DOHH2 (cell line): ENCODE data around the gene BAX.
A peak's percentile ranks its signal among the peaks of the same experiment; 100 is the strongest.

Experiments used
- H3F3A ChIP-seq: fragments of 200-600 bp; sonication (generic), shearing (Covaris generic); 2 replicates; pipeline ENCODE4 v1.6.0; 2016; ENCODE audit warnings: antibody characterized with exemption, mild to moderate bottlenecking; ENCODE audit not compliant: control insufficient read depth, insufficient read depth
- H3K27ac ChIP-seq: fragments of 200-600 bp; sonication (generic); 2 replicates; pipeline ENCODE4 v1.5.1; 2014; ENCODE audit warnings: low read depth, mild to moderate bottlenecking, low read length, moderate library complexity
- H3K27me3 ChIP-seq: fragments of 200-600 bp; sonication (generic); 2 replicates; pipeline ENCODE4 v1.6.1; 2014; ENCODE audit warnings: mild to moderate bottlenecking, low read length, mixed read lengths; ENCODE audit not compliant: control insufficient read depth
- H3K36me3 ChIP-seq: fragments of 200-600 bp; sonication (generic); 2 replicates; pipeline ENCODE4 v1.6.1; 2014; ENCODE audit warnings: mild to moderate bottlenecking, low read length, moderate library complexity, mixed read lengths; ENCODE audit not compliant: control insufficient read depth
- H3K4me1 ChIP-seq: fragments of 200-600 bp; sonication (generic); 2 replicates; pipeline ENCODE4 v1.6.1; 2014; ENCODE audit warnings: mild to moderate bottlenecking, low read length, mixed read lengths; ENCODE audit not compliant: control insufficient read depth
- H3K4me2 ChIP-seq: fragments of 200-600 bp; sonication (generic); 2 replicates; pipeline ENCODE4 v1.6.0; 2014; ENCODE audit warnings: mild to moderate bottlenecking, low read length, moderate library complexity
- H3K4me3 ChIP-seq: fragments of 200-600 bp; sonication (generic); 2 replicates; pipeline ENCODE4 v1.5.1; 2014; ENCODE audit warnings: mild to moderate bottlenecking, low read length, mixed read lengths
- H3K79me2 ChIP-seq: fragments of 200-600 bp; sonication (generic); 2 replicates; pipeline ENCODE4 v1.6.1; 2014; ENCODE audit warnings: mild to moderate bottlenecking, low read length, mixed read lengths; ENCODE audit not compliant: control insufficient read depth
- H3K9me2 ChIP-seq: fragments of 200-600 bp; sonication (generic); replicated peaks from 2 replicates; pipeline ENCODE4 v1.6.1; 2014; ENCODE audit warnings: mild to moderate bottlenecking, low read length, mixed read lengths; ENCODE audit not compliant: control insufficient read depth
- H3K9me3 ChIP-seq: fragments of 200-600 bp; sonication (generic); 2 replicates; pipeline ENCODE4 v1.6.1; 2014; ENCODE audit warnings: antibody characterized with exemption, low read length, mixed read lengths; ENCODE audit not compliant: control insufficient read depth, insufficient read depth
- H4K20me1 ChIP-seq: fragments of 200-600 bp; sonication (generic); 2 replicates; pipeline ENCODE4 v1.6.0; 2014; ENCODE audit warnings: low read depth, mild to moderate bottlenecking, antibody characterized with exemption, low read length, moderate library complexity; ENCODE audit not compliant: control insufficient read depth, insufficient read depth
- EZH2phosphoT487 ChIP-seq: fragments of 200-600 bp; sonication (generic); IDR thresholded peaks from 2 replicates; pipeline ENCODE4 v1.6.1; 2017; ENCODE audit warnings: borderline replicate concordance, mild to moderate bottlenecking, antibody characterized with exemption, low read length, moderate library complexity, mixed read lengths
- TF ChIP-seq, protein P1 (sequence below): fragments of 200-600 bp; sonication (generic); IDR thresholded peaks from one replicate; pipeline ENCODE4 v1.5.1; 2014; ENCODE audit warnings: antibody characterized with exemption, mild to moderate bottlenecking, low read depth, low read length; ENCODE audit not compliant: poor library complexity, severe bottlenecking

Gene BAX

GRCh38 chr19:48999481-49000325, 45.0 kb downstream of the BAX start:
- Histone ChIP-seq H3K9me3 (no peaks in the 10 kb centered on the region), H4K20me1 (peaks cover 4% of the 10 kb centered on the region; the same call in 1 of the 2 replicates), H3K4me2 (no peak overlapping the region), H3K27ac (no peak overlapping the region), H3K4me1 (peaks cover 12% of the 10 kb centered on the region), H3K79me2 (peaks cover 60% of the 10 kb centered on the region), H3F3A (no peaks in the 10 kb centered on the region), H3K27me3 (no peaks in the 10 kb centered on the region), H3K4me3 (no peak overlapping the region), H3K36me3 (peaks cover 62% of the 10 kb centered on the region), H3K9me2 (no peaks in the 10 kb centered on the region)
- TF ChIP-seq EZH2phosphoT487, result no peak
- TF ChIP-seq, protein P1, sequence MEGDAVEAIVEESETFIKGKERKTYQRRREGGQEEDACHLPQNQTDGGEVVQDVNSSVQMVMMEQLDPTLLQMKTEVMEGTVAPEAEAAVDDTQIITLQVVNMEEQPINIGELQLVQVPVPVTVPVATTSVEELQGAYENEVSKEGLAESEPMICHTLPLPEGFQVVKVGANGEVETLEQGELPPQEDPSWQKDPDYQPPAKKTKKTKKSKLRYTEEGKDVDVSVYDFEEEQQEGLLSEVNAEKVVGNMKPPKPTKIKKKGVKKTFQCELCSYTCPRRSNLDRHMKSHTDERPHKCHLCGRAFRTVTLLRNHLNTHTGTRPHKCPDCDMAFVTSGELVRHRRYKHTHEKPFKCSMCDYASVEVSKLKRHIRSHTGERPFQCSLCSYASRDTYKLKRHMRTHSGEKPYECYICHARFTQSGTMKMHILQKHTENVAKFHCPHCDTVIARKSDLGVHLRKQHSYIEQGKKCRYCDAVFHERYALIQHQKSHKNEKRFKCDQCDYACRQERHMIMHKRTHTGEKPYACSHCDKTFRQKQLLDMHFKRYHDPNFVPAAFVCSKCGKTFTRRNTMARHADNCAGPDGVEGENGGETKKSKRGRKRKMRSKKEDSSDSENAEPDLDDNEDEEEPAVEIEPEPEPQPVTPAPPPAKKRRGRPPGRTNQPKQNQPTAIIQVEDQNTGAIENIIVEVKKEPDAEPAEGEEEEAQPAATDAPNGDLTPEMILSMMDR, result peak; percentile 92

GRCh38 chr19:49004133-49004532, 49.5 kb downstream of the BAX start:
- Histone ChIP-seq H3K4me3 (no peak overlapping the region), H3K79me2 (peaks cover 17% of the 10 kb centered on the region), H3K9me2 (no peaks in the 10 kb centered on the region), H3K27ac (no peak overlapping the region), H3K27me3 (no peaks in the 10 kb centered on the region), H3K4me2 (no peak overlapping the region), H3K9me3 (no peaks in the 10 kb centered on the region), H3F3A (no peaks in the 10 kb centered on the region), H4K20me1 (no peaks in the 10 kb centered on the region; the same call in 1 of the 2 replicates), H3K36me3 (peaks cover 69% of the 10 kb centered on the region), H3K4me1 (peaks cover 4% of the 10 kb centered on the region)
- TF ChIP-seq, protein P1, result no peak

GRCh38 chr19:49004964-49005614, 50.4 kb downstream of the BAX start:
- Histone ChIP-seq H3F3A (no peaks in the 10 kb centered on the region), H3K4me1 (no peaks in the 10 kb centered on the region), H4K20me1 (no peaks in the 10 kb centered on the region), H3K4me3 (no peak overlapping the region), H3K27me3 (no peaks in the 10 kb centered on the region), H3K4me2 (no peak overlapping the region), H3K9me3 (no peaks in the 10 kb centered on the region), H3K79me2 (peaks cover 7% of the 10 kb centered on the region), H3K36me3 (peaks cover 68% of the 10 kb centered on the region), H3K27ac (no peak overlapping the region), H3K9me2 (no peaks in the 10 kb centered on the region)
- TF ChIP-seq, protein P1, result no peak
- TF ChIP-seq EZH2phosphoT487, result no peak
